GM12892 (cell line): ENCODE results near the gene WDTC1.

Source experiments
- POLR2A ChIP-seq: IDR thresholded peaks from 2 replicates; pipeline ENCODE4 v1.6.1; 2011; ENCODE audit warnings: low read depth, low read length, control low read depth
- POLR2AphosphoS5 ChIP-seq: IDR thresholded peaks from 2 replicates; pipeline ENCODE4 v1.6.1; 2011; ENCODE audit warnings: low read depth, low read length, control low read depth
- TAF1 ChIP-seq: IDR thresholded peaks from 2 replicates; pipeline ENCODE4 v1.6.1; 2011; ENCODE audit warnings: low read depth, mild to moderate bottlenecking, control low read depth, low read length, borderline replicate concordance

DNA sequence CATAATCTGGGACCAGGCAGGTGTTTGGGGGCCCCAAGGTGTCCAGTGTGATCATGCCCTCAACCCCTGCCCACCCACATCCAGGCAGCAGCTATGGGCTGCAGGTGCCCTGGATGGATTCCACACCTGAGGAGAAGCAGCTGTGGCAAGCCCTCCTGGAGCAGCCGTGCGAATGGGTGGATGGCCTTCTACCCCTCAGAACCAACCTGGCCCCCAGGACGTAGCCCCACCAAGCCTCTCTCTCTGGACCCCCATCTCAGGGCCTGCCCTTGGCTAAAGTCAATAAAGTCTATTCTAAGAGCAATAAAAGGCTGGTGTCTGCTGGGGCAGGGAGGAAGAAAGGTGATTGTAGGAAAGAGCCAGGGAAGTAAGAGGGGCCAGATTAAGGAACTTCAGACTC, 119.2 kb downstream of the WDTC1 start:
- TF ChIP-seq POLR2A: no peak
- no peak for TF ChIP-seq POLR2AphosphoS5
- TF ChIP-seq TAF1: no peak
